Activated CD4-positive, alpha-beta T cell treated with anti-CD3 and anti-CD28 coated beads, Interleukin-2, amount 50 U/mL, for 4 hours (primary cell): ENCODE results near the gene GNAT1.
A peak's percentile ranks its signal among the peaks of the same experiment; 100 is the strongest.

Experiments used
- DNase-seq, 2 experiments: peaks; one replicate each; pipeline ENCODE4 v3.0.0-alpha.2; 2020

Gene GNAT1

DNA sequence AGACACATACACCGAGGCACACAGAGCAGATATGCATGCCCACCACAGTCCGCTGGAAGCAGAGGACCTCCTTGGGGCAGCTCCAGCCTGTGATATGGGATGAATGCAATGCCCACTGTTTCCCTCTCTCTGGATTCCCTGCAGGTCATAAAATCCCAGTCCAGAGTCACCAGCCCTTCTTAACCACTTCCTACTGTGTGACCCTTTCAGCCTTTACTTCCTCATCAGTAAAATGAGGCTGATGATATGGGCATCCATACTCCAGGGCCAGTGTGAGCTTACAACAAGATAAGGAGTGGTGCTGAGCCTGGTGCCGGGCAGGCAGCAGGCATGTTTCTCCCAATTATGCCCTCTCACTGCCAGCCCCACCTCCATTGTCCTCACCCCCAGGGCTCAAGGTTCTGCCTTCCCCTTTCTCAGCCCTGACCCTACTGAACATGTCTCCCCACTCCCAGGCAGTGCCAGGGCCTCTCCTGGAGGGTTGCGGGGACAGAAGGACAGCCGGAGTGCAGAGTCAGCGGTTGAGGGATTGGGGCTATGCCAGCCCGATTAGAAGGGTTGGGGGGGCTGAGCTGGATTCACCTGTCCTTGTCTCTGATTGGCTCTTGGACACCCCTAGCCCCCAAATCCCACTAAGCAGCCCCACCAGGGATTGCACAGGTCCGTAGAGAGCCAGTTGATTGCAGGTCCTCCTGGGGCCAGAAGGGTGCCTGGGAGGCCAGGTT, at the start of gene GNAT1:
Gene GNAT1 (plus strand): TSS at position 675 of the 725 bp plus-strand sequence. CDS start 116 bp downstream, outside the sequence.
- DNase-seq, result no peak

DNA sequence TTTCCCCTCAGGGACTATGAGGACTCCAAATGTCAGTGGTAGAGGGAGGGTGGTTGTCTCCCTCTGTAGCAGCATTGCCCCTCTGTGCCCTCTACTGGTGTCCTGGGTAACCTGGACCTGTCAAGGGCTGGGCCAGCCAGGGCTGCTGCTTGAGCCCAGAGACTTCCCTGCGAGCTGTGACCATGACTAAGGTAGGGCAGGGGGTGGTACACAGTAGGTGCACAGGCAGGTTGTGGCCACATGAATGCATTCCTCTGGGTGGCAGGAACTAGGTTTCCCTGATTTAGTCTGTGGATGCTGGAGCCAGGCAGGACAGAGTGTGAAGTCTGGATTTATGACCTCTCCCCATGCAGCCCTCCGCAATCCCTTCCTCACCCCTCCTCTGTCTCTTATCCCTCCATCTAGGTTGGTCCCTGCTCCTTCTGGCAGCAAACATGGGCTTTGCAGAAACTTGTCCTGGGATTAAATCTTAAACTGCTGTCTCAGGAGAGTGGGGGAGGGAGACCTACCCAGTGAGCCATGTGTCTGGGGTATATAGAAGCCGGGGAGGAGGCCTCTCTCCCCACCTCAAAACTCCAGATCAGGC, 45.0 kb upstream of the GNAT1 start:
- no peak for DNase-seq

DNA sequence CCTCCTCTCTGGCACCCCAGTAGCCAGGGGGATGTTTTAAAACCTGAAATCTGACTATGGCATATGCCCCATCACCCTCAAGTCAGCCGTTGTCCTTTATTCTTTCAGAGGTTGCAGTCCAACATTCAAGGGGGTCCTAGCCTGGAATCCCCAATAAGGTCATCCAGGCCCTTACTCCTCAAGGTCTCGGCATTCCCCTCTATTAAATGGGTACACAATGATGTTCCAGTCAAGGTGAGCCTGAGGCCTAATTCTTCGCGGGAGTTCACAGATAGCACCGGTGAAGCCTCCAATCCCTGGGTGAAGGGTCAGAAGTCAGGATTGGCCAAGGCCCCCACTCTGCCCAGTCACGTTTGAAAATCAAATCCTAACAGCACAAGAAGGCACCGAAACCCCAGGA, 44.4 kb upstream of the GNAT1 start:
- no peak for DNase-seq

DNA sequence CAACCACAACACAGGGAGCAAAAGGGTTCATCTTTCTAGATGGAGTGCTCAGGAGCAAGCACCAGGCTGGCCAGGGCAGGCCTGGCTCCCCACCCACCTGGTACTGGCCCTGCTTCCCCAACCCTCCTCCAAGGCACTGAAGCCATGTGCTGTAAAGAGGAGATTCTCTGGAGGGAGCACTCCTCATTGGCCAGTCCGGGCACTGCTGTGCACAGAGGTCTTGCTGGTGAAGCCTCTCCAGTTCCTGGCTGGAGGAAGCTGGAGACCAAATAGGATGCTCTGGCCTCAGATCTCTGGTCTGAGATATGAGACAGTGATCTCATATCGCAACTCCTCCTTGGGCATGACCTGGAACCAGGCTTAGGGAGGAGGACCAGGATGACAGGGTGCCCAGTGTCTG, 44.0 kb upstream of the GNAT1 start:
- DNase-seq, result no peak

DNA sequence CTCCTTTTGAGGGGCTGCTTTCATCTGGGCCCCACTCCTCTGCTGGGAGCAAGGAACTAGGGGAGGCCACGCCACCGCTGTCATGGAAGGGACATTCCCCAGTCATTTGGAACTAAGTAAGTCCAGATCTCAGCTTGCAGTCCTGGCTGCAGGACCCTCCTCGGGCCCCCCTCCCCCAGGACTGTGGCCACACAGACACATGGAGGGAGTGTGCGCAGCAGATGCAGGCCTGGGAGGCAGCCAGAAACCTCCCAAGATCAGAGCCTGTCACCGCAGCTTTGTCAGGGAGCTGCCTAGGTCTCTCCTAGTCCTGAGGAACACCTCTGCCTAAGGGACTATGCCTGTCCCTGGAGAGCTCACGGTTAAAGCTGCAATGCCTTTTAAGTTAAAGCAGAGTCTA, 43.5 kb upstream of the GNAT1 start:
- DNase-seq, result no peak

DNA sequence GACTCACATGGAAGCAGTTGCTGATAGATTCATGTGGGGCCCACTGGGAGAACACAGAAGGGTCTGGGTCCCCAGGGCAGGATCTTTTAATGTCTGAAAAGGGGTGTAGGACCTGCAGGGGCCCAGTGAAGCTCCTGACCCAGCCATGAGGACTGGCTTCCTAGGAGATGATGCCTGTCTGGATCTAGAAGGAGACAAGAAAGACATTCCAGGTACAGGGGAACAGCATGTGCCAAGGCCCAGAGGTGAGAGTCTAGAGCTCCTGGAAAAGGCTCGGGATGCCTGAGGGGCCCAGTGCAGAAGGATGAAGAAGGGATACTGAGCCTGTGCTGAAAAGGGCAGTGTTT, 41.0 kb upstream of the GNAT1 start:
- no peak for DNase-seq

DNA sequence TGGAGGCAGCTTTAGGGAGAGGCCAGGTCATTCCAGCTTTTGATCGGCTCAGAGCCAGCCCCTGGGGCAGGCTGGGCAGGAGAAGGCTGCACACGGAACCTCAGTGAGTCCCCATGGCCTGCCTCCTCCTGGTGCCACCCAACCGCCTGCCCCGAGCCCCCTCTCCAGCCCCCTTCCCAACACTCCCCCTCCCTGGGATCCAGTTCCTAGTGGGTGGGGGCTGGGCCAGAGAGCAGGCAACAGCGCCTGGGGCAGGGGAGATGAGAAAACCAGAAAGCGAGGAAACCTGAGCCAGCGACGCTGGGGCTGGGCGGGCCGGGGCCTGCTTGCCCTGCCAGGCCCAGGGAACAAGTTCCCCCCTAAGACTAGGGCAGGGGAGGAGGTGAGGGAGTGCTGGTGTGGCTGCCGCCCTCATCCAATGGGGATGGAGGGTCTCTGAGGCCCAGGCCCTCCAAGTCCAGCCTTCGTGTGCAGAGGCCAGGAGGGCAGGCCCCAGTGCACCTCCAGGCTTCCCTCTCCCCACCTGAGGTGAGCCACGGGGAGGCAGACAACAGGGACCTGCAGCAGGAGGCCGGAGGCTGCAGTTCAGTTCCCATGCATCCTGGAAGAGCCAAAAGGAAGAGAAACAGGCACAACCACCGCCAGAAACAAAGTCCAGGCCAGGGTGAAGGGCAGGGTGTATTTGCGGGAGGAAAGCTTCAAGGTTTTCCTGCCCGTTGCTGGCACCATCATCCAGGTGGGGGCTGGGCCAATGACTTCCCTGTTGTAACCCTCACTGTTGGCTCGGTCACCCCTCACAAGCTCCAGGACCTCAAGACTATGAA, 40.3 kb upstream of the GNAT1 start:
- no peak for DNase-seq

DNA sequence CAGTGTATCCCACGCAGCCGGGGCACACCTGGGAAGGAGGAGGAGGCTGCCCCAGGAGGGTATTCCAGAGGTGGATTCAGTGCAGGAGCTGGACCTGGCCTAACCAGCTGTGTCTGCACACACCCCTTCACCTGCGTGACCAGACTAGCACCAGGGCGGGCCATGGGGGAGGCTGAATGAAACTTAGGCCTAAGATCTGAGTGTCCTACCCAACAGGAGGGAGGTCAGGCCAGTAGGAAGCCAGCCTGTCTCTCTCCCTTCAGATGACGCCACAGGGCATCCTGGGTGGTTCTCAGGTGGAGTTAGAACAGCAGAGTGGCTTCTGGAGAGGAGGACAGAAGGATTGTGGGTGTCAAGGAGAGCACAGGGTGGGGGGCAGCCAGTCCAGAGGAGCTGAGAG, 39.7 kb upstream of the GNAT1 start:
- no peak for DNase-seq

DNA sequence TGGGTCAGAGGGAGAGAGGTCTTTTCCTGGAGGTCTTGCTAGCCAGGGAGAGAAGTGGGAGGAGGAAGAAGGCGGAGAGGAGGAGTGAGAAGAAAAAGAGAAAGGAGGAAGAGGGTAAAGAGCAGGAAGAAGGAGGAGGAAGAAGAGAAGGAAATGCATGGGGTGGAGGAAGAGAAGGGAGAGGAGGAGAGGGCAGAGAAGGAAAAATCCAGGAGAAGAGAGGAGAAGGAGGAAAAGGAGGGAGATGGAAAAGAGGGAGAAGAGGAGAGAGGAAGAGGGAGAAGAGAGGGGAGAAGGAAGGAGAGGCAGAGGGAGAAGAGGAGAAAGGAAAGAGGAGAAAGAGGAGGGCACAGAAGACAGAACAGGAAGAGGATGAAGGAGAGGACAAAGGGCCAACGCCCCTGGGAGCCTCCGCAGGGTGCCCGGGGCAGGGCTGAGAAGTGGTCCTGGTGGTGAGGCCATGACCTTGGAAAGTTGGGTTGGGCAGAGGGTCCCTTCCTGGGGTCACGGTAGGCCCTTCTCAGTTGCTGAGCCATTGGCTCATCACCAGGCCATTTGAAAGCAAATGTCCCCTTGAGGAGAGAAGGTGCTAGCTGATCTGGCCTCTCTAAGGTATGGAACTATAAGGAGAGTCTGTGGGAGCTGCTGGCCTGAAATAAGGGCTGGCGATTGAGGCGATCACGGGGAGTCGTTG, 37.5 kb upstream of the GNAT1 start:
- no peak for DNase-seq

DNA sequence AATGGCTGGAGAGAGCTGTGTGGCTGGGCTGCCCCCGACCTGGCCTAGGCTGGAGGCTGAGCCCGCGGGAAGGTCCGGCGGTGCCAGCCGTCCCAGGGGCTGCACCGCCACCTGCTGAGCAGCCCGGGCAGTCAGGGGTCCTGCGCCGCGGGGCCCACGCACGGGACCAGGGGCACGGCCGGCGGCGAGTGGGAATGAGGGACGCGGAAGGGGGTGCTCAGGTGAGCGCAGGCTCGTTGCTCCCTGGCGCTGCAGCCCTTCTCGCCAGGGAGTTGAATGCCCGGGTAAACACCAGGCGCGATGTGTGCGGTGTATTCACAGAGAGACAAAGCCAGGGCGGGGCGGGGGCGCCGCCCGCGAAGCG, 37.0 kb upstream of the GNAT1 start:
- DNase-seq, result no peak

DNA sequence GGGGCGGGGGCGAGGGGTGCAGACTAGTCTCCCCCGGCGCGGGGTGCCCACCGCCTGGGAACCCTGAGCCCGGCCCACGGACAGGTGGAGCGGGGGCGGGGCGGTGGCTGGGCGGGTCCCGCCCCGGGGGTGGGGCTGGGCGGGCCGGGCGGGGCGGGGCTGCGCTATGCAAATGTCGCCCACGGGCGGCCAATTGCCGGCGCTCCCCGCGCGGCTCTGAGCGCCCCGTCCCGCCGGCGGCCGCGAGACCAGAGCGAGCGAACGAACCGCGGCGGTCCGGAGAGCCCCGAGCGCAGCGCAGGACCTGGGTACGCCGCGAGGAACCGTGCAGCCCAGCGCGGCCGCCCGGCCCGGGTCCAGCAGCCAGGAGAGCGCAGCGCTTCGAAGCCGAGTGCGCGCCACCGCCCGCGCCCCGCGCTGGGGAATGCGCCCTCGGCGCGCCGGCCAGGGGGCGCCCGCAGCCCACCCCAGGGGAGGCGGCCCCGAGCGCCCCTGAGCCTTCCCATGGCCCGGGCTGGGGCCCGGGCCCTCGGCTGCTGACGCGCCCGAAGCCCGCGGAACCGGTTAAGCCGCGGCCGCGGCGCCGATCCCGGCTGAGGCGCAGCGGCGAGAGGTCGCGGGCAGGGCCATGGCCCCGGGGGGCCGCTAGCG, 36.4 kb upstream of the GNAT1 start, which contains the start of gene SEMA3F:
Gene SEMA3F (plus strand): TSS at position 485 of the 651 bp plus-strand sequence. CDS start 4,299 bp downstream, outside the sequence.
- DNase-seq, result peak; percentile 46 to 48

DNA sequence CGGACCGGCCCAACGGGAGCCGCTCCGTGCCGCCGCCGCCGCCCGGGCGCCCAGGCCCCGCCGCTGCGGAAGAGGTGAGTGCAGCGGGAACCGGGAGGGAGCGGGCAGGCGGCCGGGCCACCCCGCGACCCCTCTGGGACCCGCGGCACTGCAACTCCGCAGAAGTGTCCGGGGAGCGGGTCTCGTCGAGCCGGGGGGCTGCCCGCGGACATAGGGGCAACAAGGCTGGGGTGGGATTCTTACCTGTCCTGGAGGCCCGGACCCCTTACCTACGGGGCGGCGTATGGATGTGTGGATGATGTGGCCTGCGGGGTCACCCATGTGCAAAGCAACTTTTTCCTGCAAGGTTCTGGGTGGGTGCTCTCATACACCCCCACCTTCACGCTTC, 35.9 kb upstream of the GNAT1 start:
- no peak for DNase-seq

DNA sequence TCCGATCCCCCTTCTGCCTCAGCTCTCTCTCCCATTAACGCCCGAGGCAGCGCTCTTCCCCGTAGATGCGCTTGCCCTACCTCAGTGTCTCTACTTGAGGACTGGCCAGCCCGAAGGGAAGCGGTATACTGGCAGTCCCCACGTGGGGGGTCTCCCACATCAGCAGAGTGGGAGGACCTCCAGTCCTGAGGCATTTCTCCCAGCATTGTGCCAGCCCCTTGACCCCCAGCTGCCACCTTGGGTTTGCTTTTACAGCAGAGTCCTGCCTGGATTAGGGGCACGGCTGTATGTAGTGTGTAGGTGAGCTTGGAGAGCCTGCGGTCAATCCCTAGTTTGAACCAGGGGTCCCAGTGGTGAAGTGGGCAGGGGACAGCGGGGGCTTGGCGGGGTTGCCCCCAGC, 35.5 kb upstream of the GNAT1 start:
- no peak for DNase-seq

DNA sequence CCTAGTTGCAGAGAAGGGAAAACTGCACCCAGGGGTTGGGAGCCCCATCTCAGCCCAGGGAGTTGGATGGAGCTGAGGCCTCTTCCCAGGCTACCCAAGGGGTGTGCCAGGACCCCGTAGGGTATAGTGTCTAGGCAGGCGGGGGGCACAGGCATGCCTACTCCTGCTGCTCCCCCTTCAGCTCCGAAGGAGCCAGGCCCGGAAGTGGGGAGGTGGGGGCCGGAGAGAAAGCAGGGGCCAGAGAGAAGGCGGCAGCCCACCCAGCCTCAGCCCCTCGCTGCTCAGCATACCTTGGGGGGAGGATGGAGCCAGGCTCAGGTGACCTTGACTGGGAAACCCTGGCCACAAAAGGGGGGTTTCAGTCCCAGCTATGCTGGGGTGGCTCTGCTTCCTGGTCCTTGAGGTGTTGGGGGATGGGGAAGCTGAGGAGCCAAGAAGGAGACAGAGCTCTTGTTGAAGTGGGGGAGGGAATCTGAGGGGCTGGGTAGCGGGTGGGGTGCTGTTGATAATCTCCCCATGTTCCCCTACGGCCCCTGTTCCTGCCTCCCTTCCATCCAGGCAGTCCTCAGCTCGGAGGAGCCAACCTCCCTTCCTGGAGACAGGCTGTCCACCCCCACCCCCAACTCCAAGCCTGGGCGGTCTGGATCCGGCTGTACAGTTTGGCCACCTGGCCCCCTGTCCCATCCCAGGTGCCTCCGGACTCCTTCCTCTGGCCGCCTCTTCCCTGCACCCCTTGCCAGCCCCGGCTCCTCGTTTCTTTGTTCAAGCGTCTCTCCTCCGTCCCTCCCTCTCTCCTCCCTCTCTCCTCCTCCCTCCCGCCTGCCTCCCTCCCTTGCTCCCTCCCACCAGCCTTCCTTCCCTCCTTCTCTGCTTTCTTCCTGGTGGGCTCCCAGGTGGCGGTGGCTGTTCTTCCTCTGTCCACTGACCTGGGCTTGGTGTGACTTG, 34.6 kb upstream of the GNAT1 start:
- DNase-seq, result no peak

DNA sequence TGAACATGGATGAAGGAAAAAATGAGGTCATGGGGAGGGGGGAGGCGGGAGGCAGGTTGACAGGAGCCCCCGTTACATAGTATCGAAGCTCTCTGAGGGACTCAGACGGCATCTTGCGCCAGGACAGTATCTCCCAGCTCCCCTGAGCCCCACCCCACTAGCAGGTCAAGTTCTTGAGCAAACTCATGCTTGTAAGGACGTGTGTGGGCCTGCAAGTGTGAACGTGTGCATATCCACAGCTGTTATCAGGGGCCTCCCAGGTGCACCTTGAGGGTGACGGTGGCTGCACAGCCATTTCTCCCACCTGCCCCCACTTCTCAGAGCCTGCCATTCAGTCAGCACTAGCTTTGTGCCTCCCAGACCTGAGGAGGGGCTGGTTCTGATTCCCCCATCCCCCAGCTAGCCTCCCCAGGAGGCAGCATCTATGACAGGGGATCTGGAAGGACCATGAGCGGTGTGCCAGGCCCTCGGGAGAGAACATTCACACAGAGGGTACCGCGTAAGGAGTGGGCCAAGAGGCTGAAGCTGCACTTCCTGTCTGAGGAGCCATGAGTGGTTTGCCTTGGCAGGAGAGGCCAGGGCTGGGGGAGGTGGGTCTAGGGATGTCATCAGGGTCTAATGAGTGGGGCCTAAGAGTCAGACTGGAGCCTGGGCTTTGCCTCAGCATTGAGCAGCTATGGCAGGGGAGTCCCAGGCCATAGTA, 33.4 kb upstream of the GNAT1 start:
- DNase-seq, result no peak

DNA sequence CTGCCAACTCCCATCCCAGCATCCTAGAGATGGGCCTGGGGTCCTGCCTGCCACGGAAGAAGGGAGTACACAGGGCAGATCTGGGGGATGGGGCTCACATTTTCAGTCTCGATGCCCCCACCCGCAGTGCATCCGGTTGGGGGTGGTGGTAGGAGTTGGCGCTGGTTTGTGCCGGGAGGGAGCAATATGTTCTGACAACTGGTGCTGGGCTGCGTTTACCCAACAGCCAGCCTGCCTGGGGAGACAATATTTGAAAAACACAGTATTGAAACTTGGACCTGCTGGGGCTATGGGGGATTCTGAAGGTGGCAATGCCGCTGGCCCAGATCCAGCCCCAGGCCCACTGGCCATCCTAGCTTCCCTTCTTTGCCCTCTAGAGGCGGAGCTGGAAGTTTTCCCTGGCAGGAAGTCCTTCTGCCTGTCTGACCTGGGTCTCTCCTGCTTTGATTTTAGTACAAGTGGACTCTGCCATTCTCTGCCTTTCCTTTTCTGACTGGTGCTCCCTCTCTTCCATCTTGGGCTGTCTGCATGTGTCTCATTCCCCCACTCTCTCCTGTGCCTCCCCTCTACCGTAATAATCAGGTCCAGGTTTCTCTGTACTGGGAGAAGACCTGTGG, 32.8 kb upstream of the GNAT1 start:
- no peak for DNase-seq

DNA sequence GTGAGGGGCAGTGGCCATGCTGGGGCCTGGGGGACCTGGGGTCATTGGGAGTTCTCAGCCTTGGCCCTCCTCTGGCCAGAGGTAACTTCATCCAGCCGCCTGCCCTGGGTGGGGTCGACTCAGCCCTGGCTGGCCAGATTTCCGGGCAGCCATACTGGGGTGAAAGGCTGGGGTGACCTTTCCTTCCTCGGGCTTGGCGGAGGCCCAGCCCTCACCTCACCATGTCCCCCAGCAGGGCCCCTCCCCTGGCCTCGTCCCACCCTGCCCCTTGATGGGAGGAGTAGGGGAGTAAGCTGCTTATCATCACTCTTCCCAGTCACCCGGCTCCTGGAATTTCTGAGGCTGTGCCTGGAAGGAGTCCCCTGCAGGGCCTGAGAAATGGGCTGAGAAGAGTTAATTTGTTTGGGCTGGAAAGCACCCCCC, 30.8 kb upstream of the GNAT1 start:
- no peak for DNase-seq

DNA sequence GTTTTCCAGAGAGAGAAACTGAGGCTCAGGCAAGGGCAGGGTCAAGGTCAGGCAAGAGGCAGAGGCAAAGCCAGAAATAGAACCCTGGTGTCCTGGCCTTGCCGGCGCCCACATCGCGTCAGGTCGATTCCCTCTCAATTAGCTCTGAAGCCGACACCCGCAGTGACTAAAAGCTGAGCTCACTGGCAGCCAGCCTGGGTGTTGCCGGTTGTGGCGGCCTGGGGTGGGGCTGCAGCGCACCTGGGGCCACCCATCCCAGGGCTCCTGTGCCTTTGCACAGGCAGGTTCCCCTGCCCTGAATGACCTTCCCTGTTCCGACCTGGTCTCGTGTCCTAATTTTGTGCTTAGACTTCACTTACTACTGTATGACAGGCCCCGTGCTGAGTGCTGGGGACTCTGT, 30.1 kb upstream of the GNAT1 start:
- no peak for DNase-seq

DNA sequence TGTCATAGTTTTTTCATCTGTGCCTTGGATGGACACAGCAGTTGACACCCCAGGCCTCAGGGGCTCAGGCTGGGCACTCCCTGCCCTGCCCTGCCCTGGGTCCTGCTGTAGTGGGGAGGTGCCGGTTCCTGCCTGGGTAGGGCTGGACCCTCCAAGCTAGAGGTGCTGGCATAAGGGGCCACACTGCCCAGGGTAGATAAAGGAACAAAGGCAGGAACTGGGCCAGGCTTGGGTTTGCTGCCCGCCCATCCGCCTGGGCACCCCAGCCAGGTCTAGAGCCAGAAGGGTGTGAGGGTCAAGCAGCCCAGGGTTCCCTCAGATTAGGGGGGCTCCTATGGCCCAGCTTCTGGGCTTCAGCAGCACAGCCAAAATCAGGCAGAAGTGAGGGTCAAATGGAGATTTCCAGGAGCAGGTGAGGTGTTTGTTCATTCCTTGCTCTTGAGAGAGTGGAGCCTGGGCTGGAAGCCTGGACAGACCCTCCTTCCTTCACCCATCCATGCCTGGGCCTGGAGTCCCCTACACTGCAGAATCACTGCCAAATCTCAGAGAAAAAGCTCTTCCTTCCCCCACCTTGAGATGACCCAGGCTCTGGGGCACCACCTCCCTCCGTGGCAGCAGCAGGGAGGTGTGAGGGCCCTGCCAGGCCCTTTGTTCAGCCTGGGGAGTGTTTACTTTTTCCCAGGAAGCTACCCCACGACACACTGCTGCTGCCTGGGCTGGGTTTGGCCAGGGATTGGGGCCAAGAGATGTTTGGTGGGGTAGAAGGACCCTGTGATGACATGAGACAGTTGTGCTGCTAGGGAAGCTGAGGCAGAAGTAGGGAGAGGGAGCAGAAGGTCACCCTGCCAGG, 29.2 kb upstream of the GNAT1 start:
- DNase-seq, result no peak
